Fibroblast of skin of abdomen (primary cell): ENCODE measurements around the gene NAP1L1.
A peak's percentile ranks its signal among the peaks of the same experiment; 100 is the strongest.
"Not testable (repeated sequence)": the region's sequence is repeated elsewhere in the genome, so short reads cannot be mapped to it uniquely, and the experiment has no call there.

ENCODE experiments used
- DNase-seq: peaks from one replicate; pipeline ENCODE4 v3.0.0-alpha.2; 2013

NAP1L1 gene

GRCh38 chr12:76020281-76020680, 64.2 kb downstream of the NAP1L1 start:
- DNase-seq: peak; percentile 64

- no peak for DNase-seq
These were observed 65.8 kb downstream of the NAP1L1 start for GRCh38 chr12:76018672-76019071.

GRCh38 chr12:76018111-76018510, 66.4 kb downstream of the NAP1L1 start:
- DNase-seq: no peak

- no peak for DNase-seq
These were observed 70.5 kb downstream of the NAP1L1 start for GRCh38 chr12:76014007-76014406.

- no peak for DNase-seq
These were observed 70.9 kb downstream of the NAP1L1 start for GRCh38 chr12:76013603-76014002.

GRCh38 chr12:76012644-76013043, 71.8 kb downstream of the NAP1L1 start:
- no peak for DNase-seq

- DNase-seq: peak; percentile 63
These were observed 73.6 kb downstream of the NAP1L1 start for GRCh38 chr12:76010732-76011458.

GRCh38 chr12:76008428-76008827, 76.1 kb downstream of the NAP1L1 start:
- DNase-seq: no peak

GRCh38 chr12:76007640-76008039, 76.8 kb downstream of the NAP1L1 start:
- DNase-seq: no peak

GRCh38 chr12:76006028-76006925, 78.2 kb downstream of the NAP1L1 start:
- no peak for DNase-seq

- no peak for DNase-seq
These were observed 81.2 kb downstream of the NAP1L1 start for GRCh38 chr12:76003355-76003638.

- no peak for DNase-seq
These were observed 81.7 kb downstream of the NAP1L1 start for GRCh38 chr12:76002598-76003354.

- no peak for DNase-seq
These were observed 86.0 kb downstream of the NAP1L1 start for GRCh38 chr12:75998292-75999063.

GRCh38 chr12:75997658-75998057, 86.8 kb downstream of the NAP1L1 start:
- no peak for DNase-seq

GRCh38 chr12:75996861-75997447, 87.5 kb downstream of the NAP1L1 start:
- no peak for DNase-seq

- DNase-seq: no peak
These were observed 88.8 kb downstream of the NAP1L1 start for GRCh38 chr12:75995691-75996090.

- no peak for DNase-seq
These were observed 90.3 kb downstream of the NAP1L1 start for GRCh38 chr12:75994069-75994740.

GRCh38 chr12:75991753-75992152, 92.7 kb downstream of the NAP1L1 start:
- no peak for DNase-seq

- no peak for DNase-seq
These were observed 94.1 kb downstream of the NAP1L1 start for GRCh38 chr12:75990189-75990912.

- not testable (repeated sequence) for DNase-seq
These were observed 96.8 kb downstream of the NAP1L1 start for GRCh38 chr12:75987709-75988108.
